Retinal pigment epithelial cell (primary cell): ENCODE measurements around the gene PSMG4.

Experiments used
- DNase-seq: peaks from one replicate; pipeline ENCODE4 v3.0.0-alpha.2; 2010; ENCODE audit warnings: low read depth
- H3K4me3 ChIP-seq: 2 replicates; pipeline ENCODE4 v1.5.1; 2011; ENCODE audit warnings: mild to moderate bottlenecking, low read length, control low read depth, moderate library complexity
- CTCF ChIP-seq: conservative IDR thresholded peaks from 2 replicates; pipeline ENCODE4 v1.5.1; 2011; ENCODE audit warnings: low read depth, low read length, control low read depth, inconsistent platforms

The PSMG4 gene

GRCh38 chr6:3261921-3262320, 3.2 kb downstream of the PSMG4 start:
- no peak overlapping the region for H3K4me3 ChIP-seq
- DNase-seq: no peak
- TF ChIP-seq CTCF: no peak

- no peak overlapping the region for H3K4me3 ChIP-seq
- TF ChIP-seq CTCF: no peak
- peak; percentile 57 for DNase-seq
Measured at GRCh38 chr6:3263096-3263495, 4.3 kb downstream of the PSMG4 start.

GRCh38 chr6:3264356-3264755, 5.6 kb downstream of the PSMG4 start:
- TF ChIP-seq CTCF: no peak
- no peak for DNase-seq
- no peak overlapping the region for H3K4me3 ChIP-seq

GRCh38 chr6:3265671-3266070, 6.9 kb downstream of the PSMG4 start:
- DNase-seq: no peak

GRCh38 chr6:3266170-3266569, 7.4 kb downstream of the PSMG4 start:
- no peak overlapping the region for H3K4me3 ChIP-seq
- TF ChIP-seq CTCF: no peak
- no peak for DNase-seq

More at GRCh38 chr6:3265671-3266070, 6.9 kb downstream of the PSMG4 start:
- H3K4me3 ChIP-seq: no peak overlapping the region
- no peak for TF ChIP-seq CTCF

- H3K4me3 ChIP-seq: no peak overlapping the region
- no peak for TF ChIP-seq CTCF
- DNase-seq: no peak
Measured at GRCh38 chr6:3267162-3267561, 8.4 kb downstream of the PSMG4 start.

GRCh38 chr6:3268680-3269079, 9.9 kb downstream of the PSMG4 start:
- TF ChIP-seq CTCF: no peak
- H3K4me3 ChIP-seq: no peak overlapping the region
- DNase-seq: no peak
